Ecto neural progenitor cell (in vitro differentiated cells): ENCODE results near the gene OGFOD3.
"Not testable (repeated sequence)": the region's sequence is repeated elsewhere in the genome, so short reads cannot be mapped to it uniquely, and the experiment has no call there.

Experiments
- DNase-seq: peaks from one replicate; pipeline ENCODE4 v3.0.0-alpha.2; 2018; ENCODE audit warnings: low spot score

OGFOD3 gene

DNA sequence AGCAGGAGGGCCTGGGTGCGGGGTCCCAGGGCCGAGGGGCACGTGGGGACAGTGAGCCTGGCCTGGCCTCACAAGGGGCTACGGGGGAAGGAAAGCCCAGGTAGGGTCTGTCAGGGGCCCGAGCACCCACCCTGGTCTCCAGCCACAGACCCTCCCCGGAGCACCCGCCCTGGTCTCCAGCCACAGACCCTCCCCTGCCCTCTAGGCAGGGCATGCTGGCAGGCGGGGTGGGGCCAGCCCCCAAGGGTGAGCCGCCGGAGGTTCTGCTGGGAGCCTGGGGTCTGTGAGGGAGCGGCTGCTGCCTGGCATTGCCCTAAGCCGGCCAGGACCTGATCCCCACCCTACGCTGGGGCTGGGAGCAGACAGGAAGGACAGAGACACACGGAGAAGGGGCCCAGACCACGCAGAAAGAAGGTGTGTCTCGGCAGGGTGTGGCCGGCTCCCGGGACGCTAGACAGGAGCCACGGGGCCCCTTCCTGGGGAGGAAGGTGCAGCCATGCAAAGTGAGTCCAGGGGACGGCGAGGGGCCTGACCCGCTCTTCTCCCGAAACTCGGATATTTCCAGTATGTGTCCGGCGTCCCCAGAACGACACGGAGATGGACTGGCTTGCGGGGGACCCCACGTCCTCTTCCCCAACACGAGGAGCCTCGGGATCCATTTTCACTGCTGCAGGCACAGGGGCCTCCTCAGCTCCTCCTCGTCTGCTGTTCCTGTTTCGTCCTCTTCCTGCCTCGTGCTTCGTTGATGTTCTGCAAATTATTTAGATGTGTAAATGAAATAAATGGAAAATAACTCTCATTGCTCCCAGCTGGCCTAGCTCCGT lies 31.3 kb downstream of the OGFOD3 start:
- DNase-seq, result no peak

- DNase-seq, result no peak
These were observed 32.0 kb downstream of the OGFOD3 start for GRCh38 chr17:82386255-82386831.

- DNase-seq, result peak; percentile 78
These were observed 32.7 kb downstream of the OGFOD3 start for GRCh38 chr17:82385559-82386254.

DNA sequence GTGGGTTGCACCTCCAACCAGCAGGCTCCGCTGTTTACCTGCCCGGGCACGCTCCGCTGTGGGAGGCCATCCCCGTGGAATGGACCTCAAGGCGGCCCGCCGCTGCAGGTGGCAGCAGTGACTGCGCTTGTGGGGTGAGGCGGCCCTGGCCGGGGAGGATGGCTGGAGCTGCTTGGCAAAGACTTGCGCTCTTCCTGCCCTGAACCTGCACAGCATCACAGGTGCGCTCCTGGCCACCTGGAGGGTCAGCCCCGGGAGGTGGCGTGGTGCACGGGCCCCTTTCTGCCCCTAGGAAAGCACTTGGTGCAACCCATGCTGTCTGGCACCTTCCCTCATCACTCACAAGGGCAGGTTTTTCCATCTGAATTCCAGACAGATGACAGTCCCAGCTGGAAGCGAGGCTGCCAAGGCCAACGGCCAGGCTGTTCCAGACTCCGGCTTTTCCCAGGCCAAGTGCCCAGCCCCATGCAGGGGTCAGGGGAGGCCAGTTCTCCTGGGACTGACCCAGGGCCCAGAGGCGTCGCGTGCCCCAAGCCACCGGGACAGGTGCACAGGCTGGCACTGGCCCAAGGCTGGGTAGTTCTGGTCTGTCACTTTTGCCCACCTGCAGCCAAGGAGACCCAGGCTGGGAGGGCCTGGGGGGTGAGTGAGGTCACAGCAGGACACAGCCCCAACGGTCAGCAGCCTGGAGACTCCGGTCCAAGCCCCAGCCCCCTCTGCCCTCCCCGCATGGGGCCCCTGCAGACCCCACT lies 33.5 kb downstream of the OGFOD3 start:
- DNase-seq, result no peak

DNA sequence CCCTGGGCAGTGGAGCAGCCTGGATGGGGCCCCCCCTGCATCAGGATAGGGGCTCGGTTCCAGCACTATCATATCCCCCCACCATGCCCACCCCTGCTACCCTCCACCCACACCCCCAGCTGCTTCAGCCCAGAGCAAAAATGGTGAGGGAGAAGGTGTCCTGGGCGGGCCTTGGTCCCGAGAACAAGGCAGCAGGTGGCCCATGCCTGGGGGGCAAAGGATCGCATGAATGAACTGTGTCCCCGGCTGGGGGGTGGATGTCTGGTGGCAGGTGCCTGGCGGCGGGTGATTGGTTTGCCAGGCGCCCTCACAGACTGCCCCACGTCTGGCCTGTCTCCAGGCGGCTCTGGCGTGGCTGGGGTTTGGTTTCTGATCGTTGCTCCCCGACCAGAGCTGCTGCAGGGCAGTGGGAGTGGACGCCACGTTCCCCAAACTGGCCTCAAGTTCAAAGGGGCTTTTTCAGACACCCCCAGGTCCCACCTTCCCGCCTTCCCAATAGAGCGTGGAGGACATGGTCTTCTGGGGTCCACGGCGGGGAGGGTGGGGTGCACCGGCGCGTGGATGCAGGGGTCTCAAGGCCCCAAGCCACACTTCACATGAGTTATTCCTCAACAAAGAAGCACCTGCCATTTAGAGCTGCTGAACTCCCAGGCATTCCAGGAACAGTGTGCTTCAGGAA lies 34.2 kb downstream of the OGFOD3 start:
- no peak for DNase-seq

- DNase-seq, result no peak
These were observed 35.0 kb downstream of the OGFOD3 start for GRCh38 chr17:82383411-82383810.

GRCh38 chr17:82382933-82383255 lies 35.5 kb downstream of the OGFOD3 start:
- DNase-seq, result no peak

GRCh38 chr17:82382220-82382932 lies 36.0 kb downstream of the OGFOD3 start:
- not testable (repeated sequence) for DNase-seq

- DNase-seq, result not testable (repeated sequence)
These were observed 36.7 kb downstream of the OGFOD3 start for GRCh38 chr17:82381703-82382009.

DNA sequence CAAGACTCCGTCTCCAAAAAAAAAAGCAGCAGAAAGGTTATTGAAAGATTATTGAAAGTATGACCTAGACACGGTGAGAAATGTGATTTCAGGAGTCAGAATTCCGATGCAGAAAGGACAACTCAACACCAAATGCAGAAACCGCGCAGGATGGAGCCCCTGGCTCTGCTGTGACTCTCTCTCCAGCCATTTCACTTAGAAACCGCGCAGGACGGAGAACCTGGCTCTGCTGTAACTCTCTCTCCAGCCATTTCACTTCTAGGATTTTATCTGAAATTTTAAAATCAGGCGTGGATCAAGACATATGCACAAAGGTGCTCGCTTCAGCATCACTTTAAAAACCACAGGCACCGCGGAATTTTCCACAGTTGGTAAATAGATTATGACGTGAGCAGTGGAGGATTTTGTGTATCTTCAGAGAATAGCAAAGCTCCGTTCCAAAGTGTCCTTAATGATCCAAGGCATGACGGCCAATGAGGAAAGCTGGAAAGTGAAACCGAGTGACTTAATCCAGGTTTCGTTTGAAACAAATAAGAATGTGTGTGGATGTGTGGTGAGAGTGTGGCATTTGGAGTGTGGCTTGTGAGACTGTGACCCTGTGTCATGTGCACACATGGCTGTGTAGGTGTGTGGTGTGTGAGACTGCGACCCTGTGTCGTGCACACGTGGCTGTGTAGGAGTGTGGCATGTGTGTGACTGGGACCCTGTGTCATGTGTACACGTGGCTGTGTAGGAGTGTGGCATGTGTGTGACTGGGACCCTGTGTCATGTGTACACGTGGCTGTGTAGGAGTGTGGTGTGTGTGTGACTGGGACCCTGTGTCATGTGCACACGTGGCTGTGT lies 37.3 kb downstream of the OGFOD3 start:
- DNase-seq, result no peak

DNA sequence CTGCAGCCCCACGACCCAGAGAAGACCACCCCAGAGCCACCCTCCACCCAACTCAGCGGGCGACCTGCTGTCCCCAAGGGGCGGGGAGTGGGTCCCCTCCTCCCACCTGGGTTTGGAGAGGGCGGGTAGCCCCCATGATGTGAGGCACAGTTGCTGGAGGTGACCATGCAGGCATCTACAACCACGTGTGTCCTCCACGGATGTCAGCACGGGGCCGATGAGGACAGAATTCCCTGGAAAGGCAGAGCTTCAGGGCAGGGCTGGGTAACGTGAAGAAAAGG lies 39.7 kb downstream of the OGFOD3 start:
- DNase-seq, result no peak

DNA sequence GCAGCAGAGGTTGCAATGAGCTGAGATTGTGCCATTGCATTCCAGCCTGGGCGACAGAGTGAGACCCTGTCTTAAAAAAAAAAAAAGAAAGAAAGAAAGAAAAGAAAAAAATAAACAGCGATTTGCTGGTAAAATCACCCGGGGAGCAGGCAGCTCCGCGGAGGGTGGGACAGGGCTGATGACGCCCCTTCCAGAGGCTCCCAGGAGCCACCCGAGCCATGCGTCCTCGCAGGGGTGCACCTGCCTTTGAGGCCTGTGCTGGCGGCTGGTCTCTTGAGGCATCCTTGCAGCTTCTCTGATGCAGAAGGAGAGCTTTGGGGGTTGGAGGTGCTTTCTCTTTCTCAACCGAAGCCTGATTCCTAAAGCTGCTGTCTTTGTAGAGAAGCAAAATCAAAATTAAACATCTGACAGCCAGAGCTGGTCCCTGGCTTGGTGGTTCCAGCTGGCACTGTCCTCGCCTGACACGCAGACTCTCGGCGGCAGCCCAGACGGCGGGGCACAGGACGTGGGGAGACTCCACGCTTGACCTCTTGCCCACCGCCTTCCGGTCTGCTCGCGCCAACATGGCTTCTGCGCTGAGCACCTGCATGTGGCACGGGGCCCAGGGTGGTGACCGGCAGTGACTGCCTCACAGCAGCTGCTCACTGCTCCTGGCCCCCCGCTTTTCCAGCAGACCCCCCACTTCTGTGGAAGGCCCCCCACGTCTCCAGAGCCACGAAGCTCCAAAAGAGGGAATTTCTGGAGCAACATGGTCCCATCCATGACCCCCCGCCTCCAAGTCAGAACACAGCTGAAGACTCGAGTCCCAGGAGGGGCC lies 40.3 kb downstream of the OGFOD3 start:
- no peak for DNase-seq

- not testable (repeated sequence) for DNase-seq
These were observed 41.1 kb downstream of the OGFOD3 start for GRCh38 chr17:82377294-82377693.

GRCh38 chr17:82376042-82376730 lies 42.2 kb downstream of the OGFOD3 start:
- no peak for DNase-seq

GRCh38 chr17:82375359-82376041 lies 42.9 kb downstream of the OGFOD3 start:
- no peak for DNase-seq

DNA sequence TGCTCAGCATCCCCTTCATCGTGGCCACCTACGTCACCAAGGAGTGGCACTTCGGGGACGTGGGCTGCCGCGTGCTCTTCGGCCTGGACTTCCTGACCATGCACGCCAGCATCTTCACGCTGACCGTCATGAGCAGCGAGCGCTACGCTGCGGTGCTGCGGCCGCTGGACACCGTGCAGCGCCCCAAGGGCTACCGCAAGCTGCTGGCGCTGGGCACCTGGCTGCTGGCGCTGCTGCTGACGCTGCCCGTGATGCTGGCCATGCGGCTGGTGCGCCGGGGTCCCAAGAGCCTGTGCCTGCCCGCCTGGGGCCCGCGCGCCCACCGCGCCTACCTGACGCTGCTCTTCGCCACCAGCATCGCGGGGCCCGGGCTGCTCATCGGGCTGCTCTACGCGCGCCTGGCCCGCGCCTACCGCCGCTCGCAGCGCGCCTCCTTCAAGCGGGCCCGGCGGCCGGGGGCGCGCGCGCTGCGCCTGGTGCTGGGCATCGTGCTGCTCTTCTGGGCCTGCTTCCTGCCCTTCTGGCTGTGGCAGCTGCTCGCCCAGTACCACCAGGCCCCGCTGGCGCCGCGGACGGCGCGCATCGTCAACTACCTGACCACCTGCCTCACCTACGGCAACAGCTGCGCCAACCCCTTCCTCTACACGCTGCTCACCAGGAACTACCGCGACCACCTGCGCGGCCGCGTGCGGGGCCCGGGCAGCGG lies 43.6 kb downstream of the OGFOD3 start:
- DNase-seq, result no peak

GRCh38 chr17:82373731-82374625 lies 44.4 kb downstream of the OGFOD3 start:
- no peak for DNase-seq
